HCT116 (cell line): ENCODE measurements around the gene FAM204A. TPM values are rescaled to one million over a fixed set of nuclear protein-coding genes. Genes with fewer than 3 reads are reported as not detected.
A peak's percentile ranks its signal among the peaks of the same experiment; 100 is the strongest.

ENCODE experiments used
- ATAC-seq: fragments of 200-7000 bp; cut with Tn5 transposase; 2 replicates; pipeline ENCODE4 v1.9.1; 2020; ENCODE audit warnings: mild to moderate bottlenecking, moderate library complexity
- BruUV-seq: library from RNA; stranded (reverse); fragments of 400-500 nt; replicated peaks from 2 replicates; lab custom pipeline; 2021; lab: Mats Ljungman, UMichigan
- CTCF ChIA-PET: fragments of 300-600 bp; sonication (Branson Sonifier 250); formaldehyde crosslinking; loops from one replicate; lab custom pipeline; 2021; ENCODE audit warnings: antibody characterized with exemption; lab: Charles Lee
- POLR2A ChIA-PET: fragments of 300-600, 350-600 bp; sonication (Branson Sonifier 250); formaldehyde crosslinking; loops from one replicate; lab custom pipeline; 2021; ENCODE audit warnings: antibody characterized with exemption; lab: Charles Lee
- RAD21 ChIA-PET, 2 experiments: fragments of 300-600 bp; sonication (Branson Sonifier 250); formaldehyde crosslinking; loops; one replicate each; lab custom pipeline; 2023; ENCODE audit warnings: low total read pairs in 2 of 2; ENCODE audit not compliant: uncharacterized antibody in 2 of 2, unreplicated experiment in 2 of 2, low non-redundant PET in 1 of 2; lab: Charles Lee
- DNase-seq: peaks from one replicate; pipeline ENCODE4 v3.0.0-alpha.2; 2010; ENCODE audit warnings: low read depth, low spot score
- H2AFZ ChIP-seq: fragments of 200-600 bp; shearing (Covaris generic), sonication (generic); 2 replicates; pipeline ENCODE4 v1.6.1; 2017; ENCODE audit warnings: low read depth, mixed run types, mixed read lengths, antibody characterized with exemption, low read length; ENCODE audit not compliant: poor library complexity, severe bottlenecking
- H3K27ac ChIP-seq: 2 replicates; pipeline ENCODE4 v1.5.1; 2012; ENCODE audit warnings: low read depth, low read length
- H3K27me3 ChIP-seq: fragments of 200-600 bp; sonication (generic); 2 replicates; pipeline ENCODE4 v1.6.1; 2016; ENCODE audit warnings: mixed run types, low read length, mixed read lengths; ENCODE audit not compliant: insufficient read depth
- H3K36me3 ChIP-seq, 2 experiments: fragments of 200-500 bp in 1 of 2; fragments of 200-600 bp in 1 of 2; sonication (Bioruptor generic) in 1 of 2; sonication (generic) in 1 of 2; 2 replicates each; pipeline versions ENCODE4 v1.5.1 to v1.6.1; 2014 to 2016; ENCODE audit warnings: low read length in 2 of 2, inconsistent platforms in 1 of 2, mixed read lengths in 1 of 2, mixed run types in 1 of 2; ENCODE audit not compliant: insufficient read depth in 2 of 2, control insufficient read depth in 1 of 2
- H3K4me1 ChIP-seq, 2 experiments: fragments of 200-600 bp in 1 of 2; sonication (generic) in 1 of 2; 2 replicates each; pipeline versions ENCODE4 v1.5.1 to v1.6.1; 2012 to 2017; ENCODE audit warnings: low read length in 2 of 2, inconsistent platforms in 1 of 2, mild to moderate bottlenecking in 1 of 2, mixed read lengths in 1 of 2, mixed run types in 1 of 2, moderate library complexity in 1 of 2; ENCODE audit not compliant: insufficient read depth in 2 of 2, control insufficient read depth in 1 of 2
- H3K4me2 ChIP-seq: fragments of 200-600 bp; sonication (generic); 2 replicates; pipeline ENCODE4 v1.6.1; 2017; ENCODE audit warnings: mixed run types, low read length, mixed read lengths
- H3K4me3 ChIP-seq, 2 experiments: fragments of 200-600 bp in 1 of 2; sonication (generic) in 1 of 2; replicated peaks in 1 of 2; 2 replicates each; pipeline ENCODE4 v1.5.1; 2011 to 2016; ENCODE audit warnings: low read length in 2 of 2, control low read depth in 1 of 2, low read depth in 1 of 2, mild to moderate bottlenecking in 1 of 2, mixed read lengths in 1 of 2, mixed run types in 1 of 2
- H3K79me2 ChIP-seq: fragments of 200-600 bp; sonication (generic); 2 replicates; pipeline ENCODE4 v1.6.1; 2017; ENCODE audit warnings: mild to moderate bottlenecking, mixed run types, low read length, moderate library complexity, mixed read lengths; ENCODE audit not compliant: insufficient read depth
- H3K9ac ChIP-seq: fragments of 200-600 bp; sonication (generic); 2 replicates; pipeline ENCODE4 v1.6.1; 2016; ENCODE audit warnings: low read length, mixed read lengths
- H3K9me2 ChIP-seq: fragments of 200-600 bp; sonication (generic), shearing (Covaris generic); 2 replicates; pipeline ENCODE4 v1.6.1; 2017; ENCODE audit warnings: mixed run types, mild to moderate bottlenecking, moderate library complexity; ENCODE audit not compliant: insufficient read depth
- H3K9me3 ChIP-seq, 2 experiments: fragments of 200-500 bp in 1 of 2; fragments of 200-600 bp in 1 of 2; sonication (Bioruptor generic) in 1 of 2; sonication (generic) in 1 of 2; 2 replicates each; pipeline ENCODE4 v1.6.1; 2014 to 2017; ENCODE audit warnings: low read length in 2 of 2, mixed read lengths in 2 of 2, inconsistent platforms in 1 of 2, low read depth in 1 of 2, mild to moderate bottlenecking in 1 of 2, mixed run types in 1 of 2, moderate library complexity in 1 of 2; ENCODE audit not compliant: control insufficient read depth in 1 of 2, insufficient read depth in 1 of 2
- H4K20me1 ChIP-seq: fragments of 200-600 bp; sonication (generic), shearing (Covaris generic); 2 replicates; pipeline ENCODE4 v1.6.1; 2017; ENCODE audit warnings: mixed run types, mild to moderate bottlenecking, moderate library complexity; ENCODE audit not compliant: insufficient read depth
- CBX3 ChIP-seq: IDR thresholded peaks from 2 replicates; pipeline ENCODE4 v1.6.1; 2012; ENCODE audit warnings: low read depth
- CEBPB ChIP-seq: IDR thresholded peaks from 2 replicates; pipeline ENCODE4 v1.6.1; 2012; ENCODE audit warnings: low read depth
- ELF1 ChIP-seq: IDR thresholded peaks from 2 replicates; pipeline ENCODE4 v1.6.1; 2012; ENCODE audit warnings: low read depth, borderline replicate concordance
- EZH2phosphoT487 ChIP-seq: fragments of 200-600 bp; IDR thresholded peaks from 2 replicates; pipeline ENCODE4 v1.6.1; 2018; ENCODE audit warnings: antibody characterized with exemption, borderline replicate concordance
- POLR2AphosphoS5 ChIP-seq: IDR thresholded peaks from 2 replicates; pipeline ENCODE4 v1.6.1; 2011; ENCODE audit warnings: mild to moderate bottlenecking, low read depth, low read length, moderate library complexity
- RAD21 ChIP-seq: IDR thresholded peaks from 2 replicates; pipeline ENCODE4 v1.6.1; 2012; ENCODE audit warnings: low read depth, mild to moderate bottlenecking
- YY1 ChIP-seq: IDR thresholded peaks from 2 replicates; pipeline ENCODE4 v1.6.1; 2011; ENCODE audit warnings: low read length, low read depth, moderate library complexity, mild to moderate bottlenecking; ENCODE audit not compliant: insufficient replicate concordance; ENCODE audit errors: extremely low read depth
- ZFX ChIP-seq: fragments of 450-650 bp; IDR thresholded peaks from 2 replicates; pipeline ENCODE4 v1.6.1; 2017
- ZNF274 ChIP-seq: fragments of 200-500 bp; sonication (Bioruptor generic); IDR thresholded peaks from 2 replicates; pipeline ENCODE4 v1.6.1; 2014; ENCODE audit warnings: mild to moderate bottlenecking, low read depth, low read length, inconsistent platforms
- intact Hi-C: fragments of 100-400 bp; cut with micrococcal nuclease; formaldehyde crosslinking; loops from 2 replicates; pipeline ENCODE4 v1.10.0; 2022
- total RNA-seq: library from RNA; stranded (reverse); gene quantifications from one replicate; pipeline ENCODE4 v1.2.1, GENCODE V29; 2021; ENCODE audit not compliant: unreplicated experiment
- TF ChIP-seq, protein P1 (sequence below), 3 experiments: fragments of 200-600 bp in 1 of 3; sonication (generic) in 1 of 3; IDR thresholded peaks in 2 of 3; conservative IDR thresholded peaks in 1 of 3; 2 replicates each; pipeline ENCODE4 v1.5.1; 2012 to 2017; ENCODE audit warnings: low read depth in 2 of 3, low read length in 2 of 3, antibody characterized with exemption in 1 of 3, borderline replicate concordance in 1 of 3, control low read depth in 1 of 3, mild to moderate bottlenecking in 1 of 3, mixed read lengths in 1 of 3, mixed run types in 1 of 3, moderate library complexity in 1 of 3; ENCODE audit not compliant: insufficient read depth in 1 of 3

Gene FAM204A
- total RNA-seq, 1 experiment from 2014 or later: 79.5 TPM

DNA sequence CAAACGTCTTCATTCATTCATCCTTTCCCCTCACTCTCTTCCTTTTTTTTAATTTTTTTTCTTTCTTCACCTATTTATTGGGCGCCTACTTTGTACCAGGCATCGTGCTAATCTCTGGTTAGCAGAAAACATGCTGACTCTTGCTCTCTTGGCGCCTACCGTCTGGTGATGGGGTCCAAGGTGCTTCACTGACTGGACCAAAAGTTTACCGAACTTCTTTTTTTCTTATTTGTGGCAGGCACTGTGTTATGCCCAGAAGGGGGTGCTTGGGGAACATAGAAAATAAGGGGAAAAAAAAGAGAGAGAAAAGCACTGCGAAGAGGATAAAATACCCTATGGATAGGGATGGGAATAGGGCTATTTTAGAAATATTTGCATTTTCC, 505 bp upstream of the FAM204A start:
- peak overlapping the region; percentile 85 to 86 for H3K4me3 ChIP-seq
- CTCF ChIA-PET: no interaction called here
- H3K79me2 ChIP-seq: peaks cover 44% of the 10 kb centered on the region
- TF ChIP-seq CEBPB: no peak
- TF ChIP-seq, protein P1, sequence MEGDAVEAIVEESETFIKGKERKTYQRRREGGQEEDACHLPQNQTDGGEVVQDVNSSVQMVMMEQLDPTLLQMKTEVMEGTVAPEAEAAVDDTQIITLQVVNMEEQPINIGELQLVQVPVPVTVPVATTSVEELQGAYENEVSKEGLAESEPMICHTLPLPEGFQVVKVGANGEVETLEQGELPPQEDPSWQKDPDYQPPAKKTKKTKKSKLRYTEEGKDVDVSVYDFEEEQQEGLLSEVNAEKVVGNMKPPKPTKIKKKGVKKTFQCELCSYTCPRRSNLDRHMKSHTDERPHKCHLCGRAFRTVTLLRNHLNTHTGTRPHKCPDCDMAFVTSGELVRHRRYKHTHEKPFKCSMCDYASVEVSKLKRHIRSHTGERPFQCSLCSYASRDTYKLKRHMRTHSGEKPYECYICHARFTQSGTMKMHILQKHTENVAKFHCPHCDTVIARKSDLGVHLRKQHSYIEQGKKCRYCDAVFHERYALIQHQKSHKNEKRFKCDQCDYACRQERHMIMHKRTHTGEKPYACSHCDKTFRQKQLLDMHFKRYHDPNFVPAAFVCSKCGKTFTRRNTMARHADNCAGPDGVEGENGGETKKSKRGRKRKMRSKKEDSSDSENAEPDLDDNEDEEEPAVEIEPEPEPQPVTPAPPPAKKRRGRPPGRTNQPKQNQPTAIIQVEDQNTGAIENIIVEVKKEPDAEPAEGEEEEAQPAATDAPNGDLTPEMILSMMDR (IDR thresholded peaks at IDR 0.05 in 2 of 3, conservative IDR thresholded peaks at IDR 0.05 in 1 of 3; ENCODE audit: borderline replicate concordance in 1 of 3, insufficient read depth in 1 of 3, low read depth in 2 of 3, low read length in 2 of 3): peak in 1 of 3 experiments; percentile 1; a peak in 1 of 6 replicates
- TF ChIP-seq ZFX: no peak
- no peak for TF ChIP-seq ELF1
- no peak for TF ChIP-seq EZH2phosphoT487
- TF ChIP-seq POLR2AphosphoS5: no peak
- TF ChIP-seq, all 23 proteins: peak for 1
- Histone ChIP-seq H3K36me3 (no peaks in the 10 kb centered on the region), H3K4me1 (peaks cover 6 to 15% of the 10 kb centered on the region in 2 experiments), H3K27me3 (no peaks in the 10 kb centered on the region), H3K27ac (no peak overlapping the region), H3K9me2 (no peaks in the 10 kb centered on the region), H3K9ac (peak overlapping the region; percentile 81), H3K4me2 (peak overlapping the region; percentile 74), H2AFZ (peak overlapping the region; percentile 79), H3K9me3 (no peaks in the 10 kb centered on the region), H4K20me1 (no peaks in the 10 kb centered on the region)
- ChIA-PET POLR2A (no interaction called here), RAD21 (no interaction called here)
- intact Hi-C loops: loop anchor here (2.0 kb wide), 1 partner anchor 82 kb away; no protein-coding TSS in a partner anchor
- BruUV-seq: TSS peak; percentile 60
- DNase-seq: no peak
- ATAC-seq: peak; percentile 13

- BruUV-seq: no TSS peak
- H3K4me2 ChIP-seq: peak overlapping the region; percentile 74; the same call in 1 of the 2 replicates
- H2AFZ ChIP-seq: no peak overlapping the region
- ChIA-PET POLR2A (no interaction called here), RAD21 (no interaction called here), CTCF (no interaction called here)
- H3K27me3 ChIP-seq: no peaks in the 10 kb centered on the region
- peaks cover 6 to 15% of the 10 kb centered on the region in 2 experiments for H3K4me1 ChIP-seq
- ATAC-seq (no peak), DNase-seq (no peak)
- no peak overlapping the region for H3K9ac ChIP-seq
- intact Hi-C loops: no loop called here
- H4K20me1 ChIP-seq: no peaks in the 10 kb centered on the region
- no peak overlapping the region for H3K27ac ChIP-seq
- no peak overlapping the region; a peak in 1 of 4 replicates for H3K4me3 ChIP-seq
- H3K9me3 ChIP-seq: no peaks in the 10 kb centered on the region
- H3K79me2 ChIP-seq: peaks cover 59% of the 10 kb centered on the region
- H3K9me2 ChIP-seq: no peaks in the 10 kb centered on the region
- TF ChIP-seq RAD21: no peak
- no peak for TF ChIP-seq YY1
- TF ChIP-seq CBX3: no peak
- no peak for TF ChIP-seq ZNF274
- TF ChIP-seq, protein P1 (IDR thresholded peaks at IDR 0.05 in 2 of 3, conservative IDR thresholded peaks at IDR 0.05 in 1 of 3; ENCODE audit: borderline replicate concordance in 1 of 3, insufficient read depth in 1 of 3, low read depth in 2 of 3, low read length in 2 of 3): no peak
- peaks cover 6 to 7% of the 10 kb centered on the region in 2 experiments for H3K36me3 ChIP-seq
Measured at GRCh38 chr10:118340486-118340885, 1.6 kb downstream of the FAM204A start.
